Measurements from ENCODE around the gene HEXD.

The HEXD gene

GRCh38 chr17:82489851-82490511 lies 71.8 kb downstream of the HEXD start:
- no peak for DNase-seq (ENCODE audit: low spot score)

DNA sequence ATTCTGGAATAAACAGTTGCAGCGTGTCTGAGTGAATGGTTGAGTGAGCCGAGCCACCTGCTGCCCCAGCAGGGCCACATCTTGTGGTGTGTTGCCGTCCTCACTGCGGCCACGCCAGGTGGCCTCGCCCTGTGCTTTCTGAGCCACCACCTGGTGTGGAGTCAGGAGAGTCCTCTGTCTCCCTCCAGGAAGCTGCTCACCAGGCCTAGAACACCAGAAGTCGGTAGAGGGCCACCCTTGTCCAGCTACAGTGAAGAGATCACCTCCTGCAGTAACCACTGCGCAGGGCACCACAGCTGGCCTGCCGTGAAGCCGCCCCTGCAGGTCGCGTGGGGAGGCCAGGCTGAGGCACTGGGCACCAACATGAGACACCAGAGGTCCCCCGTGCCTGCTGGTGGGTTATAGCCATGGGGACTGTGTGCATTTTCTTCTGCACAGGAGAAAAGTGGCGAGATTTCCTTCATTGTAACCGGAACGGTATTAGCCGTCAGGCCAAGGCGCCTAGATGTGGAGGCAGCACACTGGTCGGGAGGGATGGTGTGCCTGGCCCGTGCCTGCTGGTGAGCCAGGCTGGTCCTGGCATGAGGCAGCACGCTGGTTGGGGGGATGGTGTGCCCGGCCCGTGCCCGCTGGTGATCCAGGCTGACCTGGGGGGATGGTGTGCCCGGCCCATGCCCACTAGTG lies 72.5 kb downstream of the HEXD start:
- DNase-seq (ENCODE audit: low spot score) = peak; percentile 27

- DNase-seq (ENCODE audit: low spot score) = peak; percentile 53
These were observed 73.0 kb downstream of the HEXD start for GRCh38 chr17:82491196-82491530.

DNA sequence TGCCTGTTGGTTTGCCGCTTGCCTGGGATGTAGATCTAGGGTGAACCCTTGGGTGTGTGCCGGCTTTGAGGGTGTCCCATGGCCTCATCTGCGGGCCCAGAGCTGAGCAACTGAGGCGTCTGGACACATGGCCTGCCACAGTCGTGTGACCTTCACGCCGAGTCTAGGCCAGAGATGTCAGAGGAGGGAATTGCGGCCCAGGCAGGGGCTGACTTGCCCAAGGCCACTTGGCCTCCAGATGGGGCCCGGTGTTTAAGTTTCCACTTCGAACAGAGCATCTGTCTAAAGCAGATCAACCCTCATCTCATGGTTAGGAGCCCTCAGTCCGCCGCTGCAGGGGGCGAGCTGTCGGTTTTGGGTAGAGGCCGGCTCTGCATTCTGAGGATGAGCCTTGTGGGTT lies 73.4 kb downstream of the HEXD start:
- no peak for DNase-seq (ENCODE audit: low spot score)
